ENCODE measurements around the gene ANXA9.
A peak's percentile ranks its signal among the peaks of the same experiment; 100 is the strongest.

The ANXA9 gene

GRCh38 chr1:151003180-151003579 lies 21.1 kb downstream of the ANXA9 start:
- DNase-seq (ENCODE audit: low read depth), result no peak

DNA sequence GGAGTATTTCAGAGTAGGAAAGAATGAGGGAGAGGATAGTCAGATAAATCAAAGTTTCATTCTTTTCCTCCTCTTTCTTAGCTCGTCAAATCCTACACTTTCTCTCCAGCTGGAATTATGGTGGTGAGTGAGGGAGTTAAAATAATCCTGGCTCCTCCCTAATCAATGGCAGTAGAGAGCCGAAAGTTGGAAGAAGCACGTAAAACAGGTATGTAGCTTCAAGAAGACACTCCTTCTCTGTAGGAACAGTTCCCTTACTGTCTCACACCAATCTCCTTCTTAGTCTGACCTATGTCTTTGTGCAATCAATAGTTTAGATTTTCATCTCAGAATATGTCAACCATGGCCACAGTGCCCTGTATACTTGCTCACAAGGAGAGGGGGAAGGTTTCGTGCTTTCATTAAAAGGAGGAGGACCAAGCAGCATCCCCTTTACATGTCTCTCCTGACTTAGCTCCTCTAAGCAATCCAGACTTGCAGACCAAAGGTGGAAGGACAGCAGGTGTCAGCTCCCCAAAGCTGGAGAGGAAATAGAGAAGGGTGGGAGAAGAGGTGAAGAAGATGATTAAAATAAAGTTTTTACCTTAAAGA lies 23.7 kb downstream of the ANXA9 start:
- DNase-seq (ENCODE audit: low read depth), result no peak

DNA sequence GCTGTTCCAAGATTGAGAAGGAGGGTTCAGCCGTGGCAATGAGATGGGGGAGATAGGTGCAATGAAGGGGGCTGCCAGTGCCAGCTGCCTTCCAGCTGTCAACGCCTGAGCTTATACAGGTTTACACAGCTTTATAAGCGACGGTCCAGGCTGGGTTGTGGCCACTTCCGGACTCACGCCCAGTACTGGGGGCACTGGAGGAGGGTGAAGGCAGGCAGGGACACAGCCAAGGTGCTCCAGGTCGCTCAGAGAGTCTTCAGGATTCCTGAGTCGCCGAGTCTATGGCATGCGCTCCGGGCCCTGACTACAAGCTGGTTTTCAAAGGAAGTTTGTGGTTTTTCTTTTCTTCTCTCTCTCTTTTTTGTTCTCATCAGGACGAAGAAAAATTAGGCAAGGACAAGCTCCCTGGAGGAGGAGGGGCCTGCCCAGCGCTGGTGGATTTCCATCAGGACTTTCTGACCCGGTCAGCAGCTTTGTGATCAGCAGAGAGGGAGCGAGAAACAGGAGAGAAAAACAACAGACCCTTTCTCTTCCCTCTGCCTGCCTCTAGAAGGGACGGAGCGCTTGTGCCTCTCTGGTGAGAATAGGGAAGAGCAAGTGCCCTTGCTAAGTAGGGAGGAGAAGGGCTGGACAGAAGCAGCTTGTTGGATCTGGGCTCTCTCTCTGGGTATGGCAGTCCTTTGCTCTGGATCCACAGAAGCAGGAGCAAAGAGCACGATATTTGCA lies 24.4 kb downstream of the ANXA9 start, which contains the start of gene MINDY1:
Gene MINDY1, minus strand, starts transcription at position 576 of the 726 bp plus-strand sequence. CDS start 4,285 bp downstream, outside the sequence.
- DNase-seq (ENCODE audit: low read depth), result peak; percentile 90

DNA sequence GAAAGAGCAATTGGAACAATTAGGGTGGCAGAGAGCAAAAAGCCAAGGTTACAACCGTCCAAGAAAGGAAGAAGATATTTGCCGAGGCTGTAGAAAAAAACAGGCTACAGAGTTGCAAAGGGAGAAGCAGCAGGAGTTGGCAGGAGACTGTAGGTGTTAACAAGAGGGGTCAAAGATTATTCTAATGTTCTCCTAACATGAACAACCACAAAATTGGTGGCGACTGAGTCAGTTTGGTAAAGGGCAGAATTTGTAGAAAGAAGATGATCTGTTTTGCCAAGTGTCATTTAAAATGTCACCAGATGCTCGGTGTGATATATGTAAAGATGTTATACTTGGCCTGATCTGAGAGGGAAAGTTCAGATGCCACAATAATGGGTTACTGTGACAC lies 25.8 kb downstream of the ANXA9 start:
- no peak for DNase-seq (ENCODE audit: low read depth)

- peak; percentile 95 for DNase-seq (ENCODE audit: low read depth)
Measured at GRCh38 chr1:151008244-151009205, 26.4 kb downstream of the ANXA9 start, which contains the start of gene PRUNE1. Gene PRUNE1 (plus strand): TSS chr1:151008449. CDS start chr1:151008633, 184 bp downstream.

DNA sequence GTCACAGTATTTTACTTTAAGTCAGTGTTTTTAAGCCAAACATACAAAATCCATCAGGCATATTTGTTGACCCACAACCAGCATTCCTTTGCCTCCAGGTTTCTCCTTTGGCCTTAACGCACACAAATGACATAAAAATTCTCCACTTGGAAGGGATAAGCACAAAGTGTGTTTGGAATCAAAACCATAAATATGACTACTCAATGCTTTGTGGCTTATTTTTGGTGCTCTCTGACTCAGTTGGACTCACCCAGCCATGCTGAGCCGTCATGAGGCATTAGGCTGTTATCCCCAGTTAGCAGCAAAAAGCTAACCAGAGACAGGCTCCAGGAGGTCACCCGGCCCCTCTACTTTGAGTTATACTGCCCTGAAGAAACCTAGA lies 27.1 kb downstream of the ANXA9 start:
- DNase-seq (ENCODE audit: low read depth), result peak; percentile 66

DNA sequence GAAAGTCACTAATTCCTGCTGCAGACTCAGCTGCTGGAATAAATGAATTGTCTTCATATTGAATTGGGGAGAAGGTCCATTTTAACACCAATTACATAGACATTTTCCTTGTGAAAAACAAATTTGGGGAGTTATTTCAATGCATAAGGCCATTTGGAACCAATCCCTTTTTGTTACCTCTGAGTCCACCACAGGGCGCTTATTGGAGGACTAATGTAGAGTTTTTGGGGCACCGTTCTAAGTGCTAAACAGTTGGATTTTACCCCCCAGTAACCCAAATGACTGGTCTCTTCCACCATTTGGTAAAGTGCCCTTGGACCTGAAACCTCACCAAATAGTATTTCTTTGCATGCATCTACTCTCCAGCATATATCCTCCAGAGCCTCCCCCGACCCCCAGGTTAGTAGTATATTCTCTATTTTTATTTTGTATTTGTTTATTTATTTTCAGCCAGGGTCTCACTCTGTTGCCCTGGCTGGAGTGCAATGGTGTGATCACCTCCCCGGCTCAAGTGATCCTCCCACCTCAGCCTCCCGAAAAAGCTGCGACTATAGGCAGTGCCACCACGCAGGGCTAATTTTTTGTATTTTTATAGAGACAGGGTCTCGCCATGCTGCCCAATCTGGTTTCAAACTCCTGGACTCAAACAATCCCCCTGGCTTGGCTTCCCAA lies 27.7 kb downstream of the ANXA9 start:
- no peak for DNase-seq (ENCODE audit: low read depth)

DNA sequence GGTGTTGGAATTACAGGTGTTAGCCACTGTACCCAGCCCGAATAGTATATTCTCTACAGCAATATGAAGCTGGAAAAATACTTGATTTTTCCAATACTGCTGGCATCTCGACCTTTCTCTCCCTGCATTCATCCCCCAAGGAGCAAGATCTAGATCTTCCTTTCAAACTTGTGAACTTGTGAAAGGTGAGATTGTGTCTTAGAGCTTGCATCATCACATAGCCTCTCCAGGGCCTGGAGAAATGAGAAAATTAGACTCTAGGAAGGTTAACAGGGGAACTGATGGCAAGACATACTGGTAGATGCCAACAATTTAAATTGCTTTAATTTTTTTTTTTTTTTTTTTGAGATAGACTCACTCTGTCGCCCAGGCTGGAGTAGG lies 28.2 kb downstream of the ANXA9 start:
- no peak for DNase-seq (ENCODE audit: low read depth)

DNA sequence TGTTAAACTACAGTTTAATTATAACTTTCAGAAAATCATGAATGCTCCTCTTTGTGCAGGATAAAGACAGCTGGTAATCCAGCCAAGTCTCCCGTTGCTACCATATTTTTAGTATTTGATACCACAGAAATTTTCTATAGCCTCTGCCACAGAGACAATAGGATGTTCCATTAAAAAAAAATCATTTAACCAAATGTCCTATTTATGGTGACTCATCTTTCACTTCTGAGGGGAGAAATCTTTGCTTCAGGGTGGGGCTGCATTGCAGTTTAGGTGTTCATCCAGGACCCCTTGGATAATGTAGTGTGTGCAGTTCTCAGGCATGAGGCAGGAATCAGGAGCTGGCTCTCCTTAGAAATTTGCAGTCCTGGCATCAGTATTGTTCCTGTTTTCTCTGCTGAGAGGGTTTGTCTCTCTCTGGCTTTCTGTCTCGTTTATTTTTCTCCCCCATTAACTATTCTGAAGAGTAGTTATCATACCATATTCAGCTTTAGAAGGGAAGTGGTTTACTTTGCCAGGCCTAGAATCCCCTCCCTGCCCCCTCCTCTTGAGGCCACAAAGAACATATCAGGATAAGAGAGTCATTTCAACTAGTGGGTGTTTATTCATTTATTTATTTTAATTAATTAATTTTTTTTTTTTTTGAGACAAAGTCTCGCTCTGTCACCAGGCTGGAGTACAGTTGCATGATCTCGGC lies 29.2 kb downstream of the ANXA9 start:
- no peak for DNase-seq (ENCODE audit: low read depth)

- DNase-seq (ENCODE audit: low read depth), result no peak
Measured at GRCh38 chr1:151012684-151013471, 30.8 kb downstream of the ANXA9 start.

GRCh38 chr1:151013518-151013917 lies 31.4 kb downstream of the ANXA9 start:
- DNase-seq (ENCODE audit: low read depth), result peak; percentile 39

DNA sequence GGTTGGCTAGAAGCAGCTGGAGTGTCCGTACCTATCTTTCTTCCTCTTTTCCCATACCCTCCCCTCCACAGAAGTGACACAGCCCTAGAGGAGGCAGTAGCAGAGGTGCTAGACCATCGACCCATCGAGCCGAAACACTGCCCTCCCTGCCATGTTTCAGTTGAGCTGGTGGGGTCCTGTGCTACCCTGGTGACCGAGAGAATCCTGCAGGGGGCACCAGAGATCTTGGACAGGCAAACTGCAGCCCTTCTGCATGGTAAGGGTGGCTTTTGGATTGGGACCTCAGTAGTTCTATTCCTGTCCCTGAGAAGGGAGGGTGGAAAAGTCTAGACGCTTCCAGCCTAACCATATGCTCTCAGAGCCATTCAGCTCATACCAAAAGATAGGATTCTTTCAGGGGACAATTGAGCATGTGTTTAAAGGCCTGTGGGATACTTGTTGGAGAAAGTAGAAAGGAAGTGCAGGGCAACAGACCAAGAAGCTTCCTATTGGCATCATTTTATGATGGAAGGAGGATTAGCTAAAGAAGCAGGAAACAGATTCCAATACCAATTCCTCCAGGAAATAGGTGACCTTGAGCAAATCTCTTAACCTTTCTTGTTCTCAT lies 42.6 kb downstream of the ANXA9 start:
- DNase-seq (ENCODE audit: low read depth), result peak; percentile 64

GRCh38 chr1:151026460-151026859 lies 44.4 kb downstream of the ANXA9 start:
- DNase-seq (ENCODE audit: low read depth), result no peak

GRCh38 chr1:151032164-151032563 lies 50.1 kb downstream of the ANXA9 start:
- DNase-seq (ENCODE audit: low read depth), result no peak

DNA sequence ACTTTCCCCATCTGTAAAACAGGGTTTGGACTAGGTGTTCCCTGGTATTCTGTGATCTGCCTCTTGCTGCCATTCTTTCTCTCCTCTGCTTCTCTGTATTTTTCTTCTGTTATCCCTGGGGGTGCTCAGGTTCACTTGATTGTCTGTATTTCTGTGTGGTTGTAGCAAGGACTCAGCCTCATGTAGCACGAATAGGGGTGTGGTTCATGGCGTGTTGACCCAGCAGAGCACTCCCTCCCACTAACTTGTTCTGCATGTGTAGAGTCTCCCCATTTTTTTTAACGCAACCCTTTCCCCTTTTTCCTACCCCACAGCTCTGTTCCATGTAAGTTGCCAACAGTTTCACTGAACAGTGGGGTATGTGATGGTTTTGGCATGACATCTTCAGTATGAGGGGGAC lies 53.1 kb downstream of the ANXA9 start:
- DNase-seq (ENCODE audit: low read depth), result no peak

GRCh38 chr1:151036356-151036755 lies 54.3 kb downstream of the ANXA9 start, which contains the start of gene BNIPL:
Gene BNIPL (plus strand): TSS chr1:151036586. CDS start chr1:151036726, 140 bp downstream.
- DNase-seq (ENCODE audit: low read depth), result no peak

- DNase-seq (ENCODE audit: low read depth), result no peak
Measured at GRCh38 chr1:151037032-151037431, 54.9 kb downstream of the ANXA9 start.

DNA sequence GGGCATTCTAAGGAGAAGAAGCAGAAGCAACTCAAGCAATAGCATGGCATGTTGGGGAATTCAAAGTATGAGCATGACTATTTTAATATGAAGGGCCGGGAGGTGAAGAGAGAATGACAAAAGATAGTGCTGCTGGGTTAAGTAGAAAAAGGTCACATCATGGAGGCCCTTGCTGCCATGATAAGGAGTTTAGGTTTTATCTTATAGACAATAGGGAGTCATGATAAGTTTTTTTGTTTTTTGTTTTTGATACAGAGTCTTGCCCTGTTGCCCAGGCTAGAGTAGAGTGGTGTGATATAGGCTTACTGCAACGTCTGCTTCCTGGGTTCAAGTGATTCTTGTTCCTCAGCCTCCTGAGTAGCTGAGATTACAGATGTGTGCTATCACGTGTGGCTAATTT lies 57.4 kb downstream of the ANXA9 start:
- no peak for DNase-seq (ENCODE audit: low read depth)

DNA sequence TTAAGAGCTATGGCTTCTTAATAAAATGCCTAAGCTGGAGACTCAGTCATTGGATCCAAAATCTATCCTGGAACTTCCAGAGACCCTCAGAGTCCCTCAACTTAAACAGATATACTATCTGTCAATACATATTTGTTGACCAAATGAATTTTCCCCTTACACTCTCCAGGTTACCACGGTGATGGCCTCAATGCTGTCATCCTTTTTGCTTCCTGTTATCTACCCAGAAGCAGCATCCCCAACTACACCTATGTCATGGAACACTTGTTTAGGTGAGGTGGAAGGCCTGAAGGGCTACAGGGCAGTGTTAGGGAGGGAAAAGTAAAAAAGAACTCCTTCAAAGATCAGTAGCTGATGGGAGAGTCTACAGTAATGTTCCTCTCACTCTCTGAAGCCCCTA lies 61.1 kb downstream of the ANXA9 start:
- no peak for DNase-seq (ENCODE audit: low read depth)
